Measurements from ENCODE around the gene MTERF1.
"Not testable (repeated sequence)": the region's sequence is repeated elsewhere in the genome, so short reads cannot be mapped to it uniquely, and the experiment has no call there.

MTERF1 gene, protein sequence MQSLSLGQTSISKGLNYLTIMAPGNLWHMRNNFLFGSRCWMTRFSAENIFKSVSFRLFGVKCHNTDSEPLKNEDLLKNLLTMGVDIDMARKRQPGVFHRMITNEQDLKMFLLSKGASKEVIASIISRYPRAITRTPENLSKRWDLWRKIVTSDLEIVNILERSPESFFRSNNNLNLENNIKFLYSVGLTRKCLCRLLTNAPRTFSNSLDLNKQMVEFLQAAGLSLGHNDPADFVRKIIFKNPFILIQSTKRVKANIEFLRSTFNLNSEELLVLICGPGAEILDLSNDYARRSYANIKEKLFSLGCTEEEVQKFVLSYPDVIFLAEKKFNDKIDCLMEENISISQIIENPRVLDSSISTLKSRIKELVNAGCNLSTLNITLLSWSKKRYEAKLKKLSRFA

DNA sequence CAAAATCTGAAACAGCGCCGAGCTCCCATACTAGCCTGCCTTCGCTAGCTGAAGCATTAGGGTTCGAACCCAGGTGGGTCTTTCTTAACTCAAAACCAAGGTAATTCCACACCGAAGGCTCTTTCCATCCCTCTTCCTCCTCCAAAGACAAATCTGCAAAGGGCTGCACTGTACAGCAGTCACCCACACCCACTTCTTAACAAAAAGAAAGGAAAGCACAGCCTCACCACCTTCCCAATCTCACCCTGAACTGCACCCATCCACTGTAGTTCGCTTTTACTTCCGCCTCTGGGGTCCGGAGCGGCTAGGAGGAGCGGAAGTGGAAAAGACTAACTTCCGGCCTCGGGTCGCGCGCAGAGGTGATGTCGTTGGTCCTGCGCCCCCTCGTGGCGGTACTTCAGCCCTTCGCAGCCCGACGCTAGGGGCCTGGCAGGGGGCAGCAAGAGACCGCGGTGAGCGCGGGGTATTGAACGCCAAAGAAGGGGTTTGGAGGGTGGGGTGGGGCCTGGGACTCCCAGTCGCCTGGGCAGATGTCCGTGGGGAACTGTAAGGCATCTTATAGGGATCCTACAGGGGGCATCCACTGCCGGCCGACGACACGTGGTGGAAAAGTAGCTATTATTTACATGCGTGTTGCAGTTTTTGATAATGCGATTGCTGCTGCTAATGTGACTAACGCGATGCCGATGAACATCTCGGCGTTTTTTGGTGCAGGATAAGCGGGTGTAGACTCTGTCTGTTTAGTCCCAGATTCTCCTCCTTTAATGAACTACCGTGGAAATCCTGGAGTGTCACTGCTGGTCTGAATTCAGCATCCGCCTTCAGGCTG lies at the start of gene MTERF1:
MTERF1 (minus strand) TSS at position 290 of the 829 bp plus-strand sequence. CDS start 619 bp downstream, outside the sequence.
- DNase-seq: peak; percentile 92

DNA sequence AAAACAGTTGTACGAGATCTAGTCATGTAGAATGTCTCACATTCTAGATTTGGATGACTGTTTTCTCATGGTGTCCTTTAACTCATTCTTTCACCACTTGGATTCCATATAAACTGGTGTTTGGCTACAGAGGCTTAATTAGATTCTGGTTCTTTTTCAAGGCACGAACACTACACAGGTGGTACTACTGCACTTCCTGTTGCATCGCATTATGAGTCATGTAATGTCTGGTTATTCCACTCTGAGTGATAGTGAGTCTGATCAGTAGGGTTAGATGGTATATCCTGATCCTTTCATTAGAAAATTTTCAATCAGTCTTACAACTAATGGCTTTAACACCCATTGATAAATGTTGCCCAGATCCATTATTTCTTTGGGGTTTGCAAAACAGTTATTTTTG lies 49.0 kb upstream of the MTERF1 start:
- DNase-seq: no peak

DNA sequence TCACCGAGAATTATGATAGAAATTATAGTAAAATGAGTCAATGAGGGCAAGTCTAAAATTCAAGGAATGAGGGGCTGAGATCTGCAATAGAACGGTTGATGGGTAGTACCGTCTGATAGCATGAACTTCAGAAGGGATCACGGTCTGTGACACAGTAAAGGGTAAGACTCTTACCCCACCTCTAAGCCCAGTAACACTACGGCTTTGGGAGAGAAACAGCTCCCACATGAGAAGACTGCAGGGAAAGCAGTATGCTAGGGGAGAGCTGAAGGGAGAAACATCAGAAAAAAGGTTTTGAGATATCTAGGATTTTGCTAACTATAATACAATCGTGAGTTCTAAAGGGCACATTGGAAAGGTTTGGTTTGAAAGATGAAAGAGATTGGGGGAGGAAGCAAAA lies 47.4 kb upstream of the MTERF1 start:
- DNase-seq: no peak

DNA sequence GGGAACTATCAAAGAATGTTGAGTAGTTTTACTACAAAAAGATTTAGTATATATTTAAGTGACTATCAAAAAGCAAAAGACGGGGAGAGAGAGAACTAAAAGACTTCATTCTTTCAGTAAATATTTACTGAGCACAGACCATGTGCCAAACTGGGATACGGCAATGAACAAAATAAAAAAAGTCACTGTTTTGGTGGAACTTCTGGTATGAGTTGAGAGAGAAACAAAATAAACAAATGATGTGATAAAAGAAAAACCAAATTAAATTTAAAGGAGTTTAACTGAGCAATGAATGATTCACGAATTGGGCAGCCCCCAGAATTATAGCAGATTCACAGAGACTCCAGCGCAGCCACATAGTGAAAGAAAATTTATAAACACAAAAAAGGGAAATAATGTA lies 42.4 kb upstream of the MTERF1 start:
- DNase-seq: no peak

DNA sequence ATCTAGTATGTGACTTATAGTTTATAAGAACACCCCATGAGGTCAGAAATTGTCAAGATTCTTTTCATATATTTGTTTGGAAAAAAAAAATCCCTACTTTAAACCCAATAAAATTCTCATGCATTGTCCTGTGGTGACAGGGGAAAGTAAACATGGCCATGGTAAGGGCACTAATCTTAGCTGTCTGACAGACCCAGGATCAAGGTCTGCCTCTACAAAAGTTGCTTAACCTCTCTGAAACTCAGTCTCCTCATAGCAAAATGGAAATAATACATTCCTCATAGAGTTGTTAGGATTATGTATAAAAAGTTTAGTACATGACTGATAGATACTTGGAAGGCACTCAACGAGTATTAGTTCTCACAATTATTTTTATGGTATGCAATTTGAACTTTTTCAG lies 37.9 kb upstream of the MTERF1 start:
- DNase-seq: no peak

DNA sequence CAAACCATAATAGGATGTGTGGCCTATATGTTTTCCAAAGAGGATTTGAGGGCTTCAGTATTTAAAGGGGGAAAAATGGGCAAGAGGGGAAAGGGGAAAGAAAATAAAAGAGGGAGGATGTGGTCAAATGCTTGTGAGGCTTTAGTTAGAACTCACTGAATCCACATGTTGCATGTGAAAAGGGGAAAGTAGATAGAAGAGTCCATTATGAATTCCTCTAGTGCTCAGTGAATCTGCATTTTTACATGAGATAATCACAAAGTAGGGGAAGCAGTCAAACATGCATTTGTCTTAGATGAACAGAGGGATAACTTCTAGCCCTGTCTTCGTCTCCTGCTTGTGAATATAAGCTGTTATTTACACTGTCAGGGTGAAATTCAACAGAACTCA lies 35.5 kb upstream of the MTERF1 start:
- DNase-seq: no peak

DNA sequence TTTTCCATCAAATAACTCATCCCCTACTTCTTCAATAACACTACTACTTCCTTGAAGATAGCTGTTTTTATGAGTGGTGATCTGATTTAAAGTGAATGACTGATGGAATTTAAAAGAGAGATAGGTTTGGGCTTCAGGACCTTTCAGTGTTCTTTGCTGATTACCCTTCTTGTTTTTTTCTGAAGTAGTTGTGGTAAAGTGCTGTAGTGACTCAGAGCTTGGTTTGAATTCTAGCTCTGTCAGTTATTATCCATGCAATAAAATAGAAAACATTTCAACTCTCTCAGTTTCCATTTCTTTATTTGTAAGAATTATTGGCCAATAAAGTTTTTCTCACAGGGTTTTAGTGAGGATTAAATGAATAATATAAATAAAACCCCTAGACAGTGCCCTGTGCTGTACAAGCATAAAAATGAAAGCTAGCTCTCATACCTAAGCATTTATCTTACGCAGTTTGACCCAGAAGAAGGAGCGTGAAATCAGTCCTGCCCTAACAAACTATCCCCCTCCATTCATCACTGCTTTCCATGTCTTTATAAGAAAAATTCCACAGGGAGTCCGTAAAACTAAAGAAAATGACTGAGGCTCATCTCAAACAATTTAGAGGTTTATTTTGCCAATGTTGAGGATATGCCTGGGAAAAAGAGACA lies 35.0 kb upstream of the MTERF1 start:
- no peak for DNase-seq

DNA sequence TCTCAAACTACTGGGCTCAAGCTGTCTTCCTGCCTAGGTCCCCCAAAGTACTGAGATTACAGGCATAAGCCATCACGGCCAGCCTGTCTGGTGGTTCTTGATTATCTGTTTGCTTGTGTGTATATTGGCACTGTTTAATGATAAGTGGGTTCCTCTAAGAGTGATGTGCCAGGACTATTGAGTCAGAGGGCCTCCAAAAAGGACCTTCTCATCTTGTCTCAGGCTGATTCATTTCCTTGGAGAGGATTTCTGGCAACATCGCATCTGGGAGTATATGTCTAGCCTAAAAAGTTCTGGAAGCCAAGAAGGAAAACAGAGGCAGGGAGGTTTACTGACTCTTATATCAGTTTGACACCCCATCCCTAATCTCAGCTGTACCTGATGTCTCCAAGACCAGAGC lies 33.1 kb upstream of the MTERF1 start:
- no peak for DNase-seq

DNA sequence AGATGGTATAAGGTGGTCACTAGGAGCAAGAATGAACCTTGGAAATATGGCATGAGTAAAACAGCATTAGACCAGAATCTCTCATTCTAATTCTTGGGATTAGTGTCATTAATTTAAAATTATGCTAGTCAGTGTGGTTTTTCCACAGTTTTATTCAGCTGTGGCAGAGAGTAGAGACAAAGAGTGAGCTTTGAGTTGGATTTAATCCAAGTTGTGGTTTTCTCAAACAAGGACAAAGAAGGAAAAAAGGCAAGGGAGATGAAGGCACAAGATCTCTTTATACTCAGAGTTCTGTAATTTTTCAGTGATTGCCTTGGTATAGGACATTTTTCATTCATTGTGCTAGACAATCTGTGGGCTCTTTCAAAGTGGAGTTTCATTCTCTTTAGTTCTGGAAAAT lies 32.0 kb upstream of the MTERF1 start:
- no peak for DNase-seq

DNA sequence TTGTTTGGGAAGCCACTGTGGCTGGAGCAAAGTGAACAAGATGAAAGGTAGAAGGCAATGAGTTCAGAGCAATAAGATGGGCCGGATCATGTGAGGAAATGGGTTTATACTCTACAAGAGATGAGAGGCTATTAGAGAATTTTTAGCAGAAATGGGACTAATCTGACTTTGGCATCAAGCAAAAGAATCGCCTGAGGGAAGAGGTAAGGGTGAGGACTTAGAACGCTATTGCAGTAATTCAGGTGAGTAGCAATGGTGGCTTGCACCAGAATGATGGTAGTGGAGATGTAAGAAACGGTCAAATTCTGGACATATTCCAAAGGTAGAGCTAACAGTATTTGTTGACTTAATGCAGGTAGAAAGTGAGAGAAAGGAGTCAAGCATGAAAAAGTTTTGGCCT lies 30.6 kb upstream of the MTERF1 start:
- no peak for DNase-seq

DNA sequence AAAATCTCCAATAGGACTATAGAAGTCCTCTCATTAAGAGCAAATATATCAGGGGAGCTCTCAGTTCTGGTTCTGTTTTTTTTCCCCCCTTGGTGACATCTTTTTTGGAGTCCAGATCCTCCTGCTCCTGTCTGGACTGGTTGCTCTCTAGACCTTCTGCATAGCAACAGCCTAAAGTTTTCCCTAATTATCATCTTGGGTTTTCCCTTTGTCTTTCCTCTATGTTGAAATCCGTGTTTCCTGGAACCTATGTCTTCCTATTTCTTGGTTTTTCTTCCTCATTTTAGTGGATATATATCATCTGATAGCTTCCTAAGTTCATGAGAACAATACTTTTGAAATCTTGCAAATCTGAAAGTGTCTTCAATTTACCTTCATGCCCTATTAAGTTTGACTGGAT lies 29.7 kb upstream of the MTERF1 start:
- DNase-seq: no peak

DNA sequence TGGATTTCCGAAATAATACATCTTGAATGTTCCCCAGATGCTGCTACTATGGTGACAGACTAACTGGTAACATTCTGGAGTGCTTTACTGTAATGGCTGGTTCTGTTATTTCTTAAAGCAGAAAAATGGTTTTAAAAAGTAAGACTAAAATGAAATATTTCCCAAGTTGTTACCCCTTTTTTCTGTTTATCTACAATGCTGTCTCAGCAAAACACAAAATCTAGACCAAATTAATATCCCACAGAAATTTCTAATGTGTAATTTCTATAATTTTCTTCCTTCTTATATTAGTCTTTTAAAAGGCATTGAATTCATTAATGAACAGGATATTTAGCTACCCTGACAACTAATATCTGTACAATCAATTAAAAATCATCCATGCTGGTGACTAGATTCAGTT lies 19.1 kb upstream of the MTERF1 start:
- DNase-seq: no peak

DNA sequence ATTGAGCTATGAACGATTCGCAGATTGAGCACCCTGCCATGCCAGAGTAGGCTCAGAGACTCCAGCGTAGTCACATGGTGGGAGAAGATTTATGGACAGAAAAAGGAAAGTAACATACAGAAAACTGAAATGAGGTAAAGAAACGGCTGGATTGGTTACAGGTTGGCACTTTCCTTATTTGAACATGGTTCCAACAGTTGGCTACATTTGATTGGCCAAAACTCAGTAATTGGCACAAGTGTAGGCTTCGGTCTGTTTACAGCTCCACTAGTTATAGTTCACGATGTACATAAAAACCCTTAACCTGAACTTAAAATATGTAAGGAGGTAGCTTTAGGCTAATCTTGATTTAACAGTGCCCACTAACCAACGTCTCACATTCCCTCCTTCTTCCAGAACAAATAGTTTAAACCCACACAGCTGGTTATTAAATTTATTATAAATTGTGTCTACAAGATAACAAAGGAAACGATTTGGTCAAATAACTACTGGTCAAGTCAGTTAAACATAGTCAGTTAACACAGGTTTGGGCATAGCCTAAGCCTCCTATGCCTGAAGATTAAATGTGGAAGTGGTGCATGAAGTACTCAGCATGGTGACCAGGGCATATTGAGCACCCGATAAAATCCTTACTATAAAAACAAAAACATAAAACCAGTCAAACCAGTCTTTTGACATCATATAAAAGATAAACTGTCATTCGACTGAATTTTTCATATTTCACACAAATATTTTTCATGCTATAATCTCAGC lies 17.9 kb upstream of the MTERF1 start:
- no peak for DNase-seq

DNA sequence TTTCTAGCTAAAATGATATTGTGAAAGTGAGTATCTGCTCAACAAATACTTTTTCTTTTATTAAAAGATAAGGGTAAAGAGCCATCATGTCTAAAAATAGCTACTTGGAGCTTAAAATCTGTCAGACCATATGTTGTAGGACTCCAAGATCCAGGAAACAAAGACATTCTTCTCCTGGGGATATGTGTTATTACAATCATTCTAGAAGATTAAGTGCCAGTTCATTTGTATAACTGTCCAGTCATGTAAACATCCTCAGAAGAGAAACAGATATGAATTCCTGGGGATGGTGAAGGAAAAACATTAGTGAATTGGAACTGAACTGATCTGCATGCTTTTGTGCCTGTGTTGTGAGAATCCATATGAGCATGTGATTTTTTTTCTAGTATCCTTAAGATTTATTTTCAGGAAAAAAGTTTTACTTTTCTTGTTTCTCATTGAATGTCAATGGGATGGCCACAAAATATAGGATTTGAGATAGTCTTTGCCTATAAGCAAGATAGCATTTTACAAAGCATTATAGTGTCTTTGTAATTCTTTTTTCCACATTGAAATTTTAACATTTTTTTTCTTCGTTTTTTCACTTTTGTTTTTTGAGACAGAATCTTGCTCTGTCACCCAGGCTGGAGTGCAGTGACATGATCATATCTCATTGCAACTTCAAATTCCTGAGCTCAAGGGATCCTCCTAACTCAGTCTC lies 14.4 kb upstream of the MTERF1 start:
- peak; percentile 9 for DNase-seq

DNA sequence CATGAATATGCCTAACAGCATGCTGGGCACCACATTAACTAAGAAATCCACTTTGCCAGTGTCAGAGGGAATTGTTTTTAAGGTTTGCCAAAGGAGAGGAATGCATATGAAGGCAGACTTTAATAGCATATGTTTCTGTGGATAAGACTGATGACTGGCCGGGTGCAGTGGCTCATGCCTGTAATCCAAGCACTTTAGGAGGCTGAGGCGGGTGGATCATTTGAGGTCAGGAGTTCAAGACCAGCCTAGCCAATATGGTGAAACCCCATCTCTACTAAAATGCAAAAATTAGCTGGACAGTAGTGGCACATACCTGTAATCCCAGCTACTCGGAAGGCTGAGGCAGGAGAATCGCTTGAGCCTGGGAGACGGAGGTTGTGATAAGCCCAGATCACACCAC lies 13.2 kb upstream of the MTERF1 start:
- DNase-seq: not testable (repeated sequence)

DNA sequence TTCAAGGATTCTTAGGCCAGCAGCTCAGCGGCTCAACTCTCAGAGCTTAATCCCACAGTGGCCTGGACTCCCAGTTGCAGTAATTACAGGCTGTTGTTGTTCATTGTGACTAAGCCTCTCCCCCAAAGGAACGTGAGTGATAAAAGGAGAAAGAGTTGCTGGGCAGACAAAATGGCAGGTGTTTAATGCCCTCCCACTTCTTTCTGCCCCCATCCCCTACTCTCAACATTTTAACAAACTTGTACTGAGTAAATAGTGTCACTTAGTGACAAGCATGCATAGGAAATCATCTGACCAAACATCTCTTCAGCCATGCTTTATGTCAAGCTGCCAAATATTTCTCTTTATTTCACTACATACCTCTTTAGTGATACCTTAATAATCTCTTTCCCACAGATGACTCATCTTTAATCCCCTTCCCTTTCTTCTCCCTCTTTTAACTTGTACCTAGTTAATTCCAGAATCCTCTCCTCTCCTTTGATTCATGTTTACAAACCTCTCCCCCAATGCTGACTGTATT lies 12.4 kb upstream of the MTERF1 start:
- peak; percentile 91 for DNase-seq

DNA sequence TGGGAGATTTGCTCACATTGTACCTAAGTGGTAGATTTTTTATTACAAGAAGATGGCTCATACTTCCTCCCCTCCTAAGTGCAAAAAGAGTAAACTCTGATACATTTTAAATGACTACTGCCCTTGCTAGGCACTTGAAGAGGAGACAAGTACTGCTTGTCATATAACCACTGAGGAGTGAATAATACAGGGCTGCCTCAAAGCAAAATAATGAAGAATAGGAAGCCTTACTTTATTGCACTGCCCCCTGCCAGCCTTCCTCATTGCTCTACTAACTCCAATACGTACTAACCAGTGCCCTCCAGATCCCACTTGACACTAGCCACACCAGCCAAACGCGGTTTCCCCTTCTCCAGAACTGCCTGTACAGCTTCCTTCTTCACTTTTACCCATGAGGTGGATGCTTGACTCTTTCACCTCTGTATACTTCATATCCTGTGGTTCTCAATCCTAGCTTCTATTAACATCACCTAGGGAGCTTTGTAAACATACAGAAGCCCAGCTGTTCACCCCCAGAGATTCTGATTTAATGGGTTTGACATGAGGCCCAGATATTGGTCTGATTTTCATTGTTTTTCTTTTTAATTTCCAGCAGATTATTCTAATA lies 11.7 kb upstream of the MTERF1 start:
- peak; percentile 73 for DNase-seq

DNA sequence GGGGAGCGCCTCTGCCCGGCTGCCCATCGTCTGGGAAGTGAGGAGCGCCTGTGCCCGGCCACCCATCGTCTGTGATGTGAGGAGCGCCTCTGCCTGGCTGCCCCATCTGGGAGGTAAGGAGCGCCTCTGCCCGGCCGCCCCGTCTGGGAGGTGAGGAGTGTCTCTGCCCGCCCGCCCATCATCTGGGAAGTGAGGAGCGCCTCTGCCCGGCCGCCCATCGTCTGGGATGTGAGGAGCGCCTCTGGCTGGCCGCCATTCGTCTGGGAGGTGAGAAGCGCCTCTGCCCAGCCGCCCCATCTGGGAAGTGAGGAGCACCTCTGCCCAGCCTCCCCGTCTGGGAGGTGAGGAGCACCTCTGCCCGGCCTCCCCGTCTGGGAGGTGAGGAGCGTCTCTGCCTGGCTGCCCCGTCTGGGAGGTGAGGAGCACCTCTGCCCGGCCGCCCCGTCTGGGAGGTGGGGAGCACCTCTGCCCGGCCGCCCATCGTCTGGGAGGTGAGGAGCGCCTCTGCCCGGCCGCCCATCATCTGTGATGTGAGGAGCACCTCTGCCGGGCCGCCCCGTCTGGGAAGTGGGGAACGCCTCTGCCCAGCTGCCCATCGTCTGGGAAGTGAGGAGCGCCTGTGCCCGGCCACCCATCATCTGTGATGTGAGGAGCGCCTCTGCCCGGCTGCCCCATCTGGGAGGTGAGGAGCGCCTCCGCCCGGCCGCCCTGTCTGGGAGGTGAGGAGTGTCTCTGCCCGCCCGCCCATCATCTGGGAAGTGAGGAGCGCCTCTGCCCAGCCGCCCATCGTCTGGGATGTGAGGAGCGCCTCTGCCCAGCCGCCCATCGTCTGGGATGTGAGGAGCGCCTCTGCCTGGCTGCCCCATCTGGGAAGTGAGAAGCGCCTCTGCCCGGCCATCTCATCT lies 8.0 kb upstream of the MTERF1 start:
- DNase-seq: not testable (repeated sequence)

DNA sequence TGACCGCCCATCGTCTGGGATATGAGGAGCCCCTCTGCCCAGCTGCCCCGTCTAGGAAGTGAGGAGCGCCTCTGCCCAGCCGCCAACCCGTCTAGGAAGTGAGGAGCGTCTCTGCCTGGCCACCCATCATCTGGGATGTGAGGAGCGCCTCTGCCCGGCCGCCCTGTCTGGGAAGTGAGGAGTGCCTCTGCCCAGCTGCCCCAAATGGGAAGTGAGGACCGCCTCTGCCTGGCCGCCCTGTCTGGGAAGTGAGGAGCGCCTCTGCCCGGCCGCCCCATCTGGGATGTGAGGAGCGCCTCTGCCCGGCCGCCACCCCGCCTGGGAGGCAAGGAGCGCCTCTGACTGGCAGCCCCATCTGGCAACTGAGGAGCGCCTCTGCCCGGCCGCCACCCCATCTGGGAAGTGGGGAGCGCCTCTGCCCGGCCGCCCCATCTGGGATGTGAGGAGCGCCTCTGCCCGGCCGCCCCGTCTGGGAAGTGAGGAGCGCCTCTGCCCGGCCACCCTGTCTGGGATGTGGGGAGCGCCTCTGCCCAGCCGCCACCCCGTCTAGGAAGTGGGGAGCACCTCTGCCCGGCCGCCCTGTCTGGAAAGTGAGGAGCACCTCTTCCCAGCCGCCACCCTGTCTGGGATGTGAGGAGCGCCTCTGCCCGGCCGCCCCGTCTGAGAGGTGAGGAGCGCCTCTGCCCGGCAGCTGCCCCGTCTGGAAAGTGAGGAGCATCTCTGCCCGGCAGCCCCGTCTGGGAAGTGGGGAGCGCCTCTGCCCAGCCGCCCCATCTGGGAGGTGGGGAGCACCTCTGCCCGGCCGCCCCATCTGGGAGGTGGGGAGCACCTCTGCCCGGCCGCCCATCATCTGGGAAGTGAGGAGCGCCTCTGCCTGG lies 7.1 kb upstream of the MTERF1 start:
- DNase-seq: not testable (repeated sequence)
